ENCODE results near the gene KIF13A. TPM values are rescaled to one million over a fixed set of nuclear protein-coding genes. Genes with fewer than 3 reads are reported as not detected.

KIF13A gene
- total and polyA plus RNA-seq, 2 donors (not counting 3 experiments of a cell fraction or from before 2014, with no cell fraction given): 24.9 to 65.8 TPM

DNA sequence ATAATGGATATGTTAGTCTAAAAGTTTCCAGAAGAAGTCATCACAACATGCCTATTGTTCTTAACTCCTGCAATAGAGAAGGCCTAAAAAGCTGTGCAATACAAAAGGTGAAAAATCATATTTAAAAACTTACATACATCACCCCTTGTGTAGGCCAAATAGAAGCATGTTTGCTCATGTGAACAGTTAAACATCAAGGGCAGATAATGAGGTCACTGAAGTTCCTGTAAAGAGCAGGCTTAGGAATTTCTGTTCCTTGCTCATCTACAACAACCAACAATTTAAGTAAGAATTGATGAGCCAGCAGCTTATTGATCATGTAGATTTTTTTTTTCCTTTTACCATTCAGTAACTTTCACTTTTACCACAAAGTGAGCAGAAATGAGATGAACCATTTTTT, 273.3 kb downstream of the KIF13A start:
- FAIRE-seq (no peak), DNase-seq (ENCODE audit: low read depth, low spot score) (no peak)
- dilution Hi-C loops (cut with MboI; ENCODE audit: extremely low pct_ligation_motif_present, low sequenced_read_pairs): no loop called here
- Histone ChIP-seq H3K4me2 (ENCODE audit: insufficient read depth, low read length) (no peak overlapping the region), H3K4me1 (ENCODE audit: control insufficient read depth, extremely low read depth, insufficient read depth, low read length) (peaks cover 23% of the 10 kb centered on the region), H3K9me1 (replicated peaks; ENCODE audit: control insufficient read depth, extremely low read depth, insufficient read depth, low read length) (no peaks in the 10 kb centered on the region), H3K9ac (replicated peaks; ENCODE audit: extremely low read depth, insufficient read depth, low read length) (no peak overlapping the region), H3K9me3 (replicated peaks; ENCODE audit: control insufficient read depth, insufficient read depth, low read length) (no peaks in the 10 kb centered on the region), H3K36me3 (ENCODE audit: control insufficient read depth in 2 of 2, extremely low read depth in 1 of 2, insufficient read depth in 2 of 2, low read length in 2 of 2) (no peaks in the 10 kb centered on the region), H3K27ac (ENCODE audit: insufficient read depth, low read depth, low read length) (no peak overlapping the region), H3K79me2 (ENCODE audit: control insufficient read depth, insufficient read depth, low read length) (no peaks in the 10 kb centered on the region), H4K20me1 (replicated peaks; ENCODE audit: control insufficient read depth, extremely low read depth, insufficient read depth, low read length) (no peaks in the 10 kb centered on the region), H2AFZ (ENCODE audit: low read depth, low read length) (no peak overlapping the region), H3K4me3 (replicated peaks in 1 of 3; ENCODE audit: insufficient read depth in 1 of 3, low read depth in 1 of 3, low read length in 3 of 3) (no peak overlapping the region), H3K27me3 (ENCODE audit: control insufficient read depth in 2 of 2, insufficient read depth in 2 of 2, low read length in 2 of 2) (no peaks in the 10 kb centered on the region)
- intact Hi-C loops (cut with micrococcal nuclease): no loop called here
- ChIA-PET POLR2A (no interaction called here), CTCF (interaction anchor here (0.6 to 3.1 kb wide), 7 partner anchors 8 to 131 kb away, joined by 3 to 11 read pairs (median 5); partner anchors contain the start of gene NUP153)
- no TSS peak for BruUV-seq (replicated peaks)
- no peak for TF ChIP-seq POLR2A (IDR thresholded peaks at IDR 0.05; ENCODE audit: low read depth, low read length)
- TF ChIP-seq MYC (IDR thresholded peaks at IDR 0.05; ENCODE audit: low read depth, low read length): no peak
- TF ChIP-seq JUN (IDR thresholded peaks at IDR 0.05; ENCODE audit: borderline replicate concordance, insufficient read depth, insufficient read length, low read depth): no peak
- TF ChIP-seq EZH2 (IDR thresholded peaks at IDR 0.05; ENCODE audit: borderline replicate concordance, low read depth, low read length, severe bottlenecking): no peak
- TF ChIP-seq GATA2 (IDR thresholded peaks at IDR 0.05; ENCODE audit: insufficient read depth, insufficient read length, low read depth, low read length): no peak
- no peak for TF ChIP-seq FOS (IDR thresholded peaks at IDR 0.05; ENCODE audit: borderline replicate concordance, insufficient read depth, low read length)
- TF ChIP-seq, protein P1, sequence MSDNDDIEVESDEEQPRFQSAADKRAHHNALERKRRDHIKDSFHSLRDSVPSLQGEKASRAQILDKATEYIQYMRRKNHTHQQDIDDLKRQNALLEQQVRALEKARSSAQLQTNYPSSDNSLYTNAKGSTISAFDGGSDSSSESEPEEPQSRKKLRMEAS (IDR thresholded peaks at IDR 0.05; ENCODE audit: insufficient read depth, insufficient read length): no peak
- TF ChIP-seq, protein P2, sequence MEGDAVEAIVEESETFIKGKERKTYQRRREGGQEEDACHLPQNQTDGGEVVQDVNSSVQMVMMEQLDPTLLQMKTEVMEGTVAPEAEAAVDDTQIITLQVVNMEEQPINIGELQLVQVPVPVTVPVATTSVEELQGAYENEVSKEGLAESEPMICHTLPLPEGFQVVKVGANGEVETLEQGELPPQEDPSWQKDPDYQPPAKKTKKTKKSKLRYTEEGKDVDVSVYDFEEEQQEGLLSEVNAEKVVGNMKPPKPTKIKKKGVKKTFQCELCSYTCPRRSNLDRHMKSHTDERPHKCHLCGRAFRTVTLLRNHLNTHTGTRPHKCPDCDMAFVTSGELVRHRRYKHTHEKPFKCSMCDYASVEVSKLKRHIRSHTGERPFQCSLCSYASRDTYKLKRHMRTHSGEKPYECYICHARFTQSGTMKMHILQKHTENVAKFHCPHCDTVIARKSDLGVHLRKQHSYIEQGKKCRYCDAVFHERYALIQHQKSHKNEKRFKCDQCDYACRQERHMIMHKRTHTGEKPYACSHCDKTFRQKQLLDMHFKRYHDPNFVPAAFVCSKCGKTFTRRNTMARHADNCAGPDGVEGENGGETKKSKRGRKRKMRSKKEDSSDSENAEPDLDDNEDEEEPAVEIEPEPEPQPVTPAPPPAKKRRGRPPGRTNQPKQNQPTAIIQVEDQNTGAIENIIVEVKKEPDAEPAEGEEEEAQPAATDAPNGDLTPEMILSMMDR (IDR thresholded peaks at IDR 0.05; ENCODE audit: extremely low read depth in 1 of 2, insufficient read depth in 1 of 2, low read depth in 1 of 2, low read length in 2 of 2): no peak
- no peak for TF ChIP-seq POLR2AphosphoS5 (IDR thresholded peaks at IDR 0.05; ENCODE audit: insufficient read depth, low read depth, low read length)

All from endothelial cell of umbilical vein (primary cell).